Measurements from ENCODE around the gene USH2A.
"Not testable (repeated sequence)": the region's sequence is repeated elsewhere in the genome, so short reads cannot be mapped to it uniquely, and the experiment has no call there.

The USH2A gene

GRCh38 chr1:216387782-216388181, 35.5 kb downstream of the USH2A start:
- DNase-seq = no peak

GRCh38 chr1:216379441-216379840, 43.8 kb downstream of the USH2A start:
- no peak for DNase-seq

- DNase-seq = no peak
These were observed 55.0 kb downstream of the USH2A start for GRCh38 chr1:216368249-216368648.

GRCh38 chr1:216366979-216367378, 56.3 kb downstream of the USH2A start:
- DNase-seq = no peak

GRCh38 chr1:216356945-216357344, 66.3 kb downstream of the USH2A start:
- no peak for DNase-seq

- DNase-seq = no peak
These were observed 73.1 kb downstream of the USH2A start for GRCh38 chr1:216350186-216350585.

- no peak for DNase-seq
These were observed 76.7 kb downstream of the USH2A start for GRCh38 chr1:216346526-216346925.

- not testable (repeated sequence) for DNase-seq
These were observed 82.7 kb downstream of the USH2A start for GRCh38 chr1:216340542-216340941.

- DNase-seq = no peak
These were observed 90.8 kb downstream of the USH2A start for GRCh38 chr1:216332462-216332861.

- no peak for DNase-seq
These were observed 91.2 kb downstream of the USH2A start for GRCh38 chr1:216332003-216332402.

- DNase-seq = no peak
These were observed 92.0 kb downstream of the USH2A start for GRCh38 chr1:216331211-216331610.

GRCh38 chr1:216330262-216330661, 93.0 kb downstream of the USH2A start:
- no peak for DNase-seq

- no peak for DNase-seq
These were observed 97.3 kb downstream of the USH2A start for GRCh38 chr1:216325946-216326345.

GRCh38 chr1:216325336-216325735, 97.9 kb downstream of the USH2A start:
- DNase-seq = no peak

- no peak for DNase-seq
These were observed 99.9 kb downstream of the USH2A start for GRCh38 chr1:216323344-216323743.

GRCh38 chr1:216314379-216315095, 108.7 kb downstream of the USH2A start:
- DNase-seq = no peak

- DNase-seq = no peak
These were observed 112.5 kb downstream of the USH2A start for GRCh38 chr1:216310776-216311175.

- no peak for DNase-seq
These were observed 116.4 kb downstream of the USH2A start for GRCh38 chr1:216306830-216307229.

- DNase-seq = no peak
These were observed 119.6 kb downstream of the USH2A start for GRCh38 chr1:216303690-216304089.

GRCh38 chr1:216293683-216294082, 129.6 kb downstream of the USH2A start:
- DNase-seq = no peak

GRCh38 chr1:216290074-216290473, 133.2 kb downstream of the USH2A start:
- DNase-seq = no peak

GRCh38 chr1:216285052-216285451, 138.2 kb downstream of the USH2A start:
- no peak for DNase-seq

- DNase-seq = no peak
These were observed 141.5 kb downstream of the USH2A start for GRCh38 chr1:216281757-216282156.

GRCh38 chr1:216270086-216270773, 153.0 kb downstream of the USH2A start:
- no peak for DNase-seq

- no peak for DNase-seq
These were observed 161.6 kb downstream of the USH2A start for GRCh38 chr1:216261631-216262030.

Measured in stimulated activated CD8-positive, alpha-beta memory T cell treated with anti-CD3 and anti-CD28 coated beads, Interleukin-4, amount 100 ng/mL, for 48 hours (primary cell).